H4 (cell line): ENCODE measurements around the gene ENC1. TPM values are rescaled to one million over a fixed set of nuclear protein-coding genes. Genes with fewer than 3 reads are reported as not detected.

Experiments used
- DNase-seq: peaks from one replicate; pipeline ENCODE4 v3.0.0-alpha.2; 2015; ENCODE audit warnings: low spot score
- total RNA-seq: library from RNA; depleted of rRNA; stranded (reverse); fragments of >200 nt; shearing (Covaris generic); gene quantifications from 2 replicates; pipeline ENCODE4 v1.2.3, GENCODE V29; 2014

ENC1 gene
- total RNA-seq, 1 experiment from 2014 or later, result 18.1 TPM

DNA sequence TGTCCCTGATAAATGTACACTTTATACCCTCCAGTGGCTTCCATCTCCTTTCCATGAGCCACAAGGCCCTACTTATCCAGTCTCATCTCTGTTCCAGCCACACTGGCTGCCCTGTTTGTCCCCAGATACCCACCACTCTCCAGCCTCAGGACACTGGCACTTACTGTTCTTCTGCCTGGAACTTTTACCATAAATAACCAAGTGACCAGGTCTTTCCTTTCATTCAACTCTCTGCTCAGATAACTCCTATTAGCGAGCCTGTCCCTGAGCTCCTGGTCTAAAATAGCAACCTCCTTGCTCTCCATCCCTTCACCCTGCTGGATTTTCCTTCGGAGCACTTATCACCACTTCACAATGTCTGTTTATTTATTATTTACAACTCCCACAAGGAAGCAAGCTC is 16.6 kb upstream of the ENC1 start:
- DNase-seq, result no peak

DNA sequence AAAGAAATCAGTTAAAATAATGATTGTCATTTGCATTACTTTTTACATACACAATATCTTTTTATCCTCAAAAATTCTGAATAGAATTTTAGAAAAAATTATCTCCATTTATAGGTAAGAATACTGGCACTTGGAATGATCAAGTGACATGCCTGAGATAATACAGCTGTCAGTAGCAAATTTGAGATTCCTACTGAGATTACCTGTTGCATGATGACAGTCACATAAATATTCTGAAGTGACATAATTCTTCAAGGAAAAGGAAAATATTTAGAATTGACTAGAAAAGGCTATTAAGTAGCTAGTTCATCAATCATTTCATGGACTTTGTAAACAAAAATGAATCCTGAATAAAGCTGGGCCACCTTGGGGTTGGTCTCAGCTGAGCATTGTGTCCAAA is 15.2 kb upstream of the ENC1 start:
- DNase-seq, result no peak

- DNase-seq, result no peak
These were observed 14.7 kb upstream of the ENC1 start for GRCh38 chr5:74655206-74655605.

GRCh38 chr5:74653991-74654390 is 13.5 kb upstream of the ENC1 start:
- DNase-seq, result no peak

DNA sequence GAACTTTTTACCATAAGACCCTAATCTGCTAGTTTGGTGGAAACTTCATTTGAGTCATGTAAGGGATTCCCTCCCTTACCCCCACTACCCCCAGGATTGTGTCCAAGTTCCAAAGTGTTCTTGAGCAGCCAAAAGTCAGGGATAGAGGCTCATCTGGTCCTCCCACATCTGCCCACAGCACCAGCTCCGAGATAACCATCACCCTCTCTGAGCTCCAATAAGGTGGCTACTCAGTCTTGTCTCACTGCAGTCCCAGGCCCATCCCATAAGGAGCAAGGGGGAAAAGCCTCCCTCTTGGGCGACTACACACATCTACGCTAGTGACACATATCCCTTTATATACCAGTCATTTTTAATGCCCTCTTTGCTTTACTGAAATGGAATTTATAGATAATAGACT is 12.0 kb upstream of the ENC1 start:
- no peak for DNase-seq

DNA sequence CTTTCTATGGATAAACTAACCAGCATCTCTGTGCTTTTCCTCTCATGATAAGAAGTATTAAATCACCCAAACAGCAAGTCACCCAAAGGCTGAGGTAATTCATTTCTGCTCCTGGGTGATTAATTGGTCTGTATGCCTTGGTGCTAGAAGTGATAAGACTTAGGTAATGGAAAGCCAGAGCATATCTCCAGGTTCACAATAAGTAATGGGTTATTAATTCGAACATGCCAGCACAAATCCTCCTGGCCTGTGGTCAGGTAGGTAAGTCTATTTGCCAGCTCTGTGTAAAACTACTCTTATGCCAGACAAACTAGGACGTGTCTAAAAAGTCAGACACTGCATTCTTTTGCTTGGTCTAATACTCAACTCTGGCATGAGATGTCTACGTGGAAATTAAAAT is 11.2 kb upstream of the ENC1 start:
- DNase-seq, result no peak

- DNase-seq, result no peak
These were observed 9.0 kb upstream of the ENC1 start for GRCh38 chr5:74649421-74649973.

DNA sequence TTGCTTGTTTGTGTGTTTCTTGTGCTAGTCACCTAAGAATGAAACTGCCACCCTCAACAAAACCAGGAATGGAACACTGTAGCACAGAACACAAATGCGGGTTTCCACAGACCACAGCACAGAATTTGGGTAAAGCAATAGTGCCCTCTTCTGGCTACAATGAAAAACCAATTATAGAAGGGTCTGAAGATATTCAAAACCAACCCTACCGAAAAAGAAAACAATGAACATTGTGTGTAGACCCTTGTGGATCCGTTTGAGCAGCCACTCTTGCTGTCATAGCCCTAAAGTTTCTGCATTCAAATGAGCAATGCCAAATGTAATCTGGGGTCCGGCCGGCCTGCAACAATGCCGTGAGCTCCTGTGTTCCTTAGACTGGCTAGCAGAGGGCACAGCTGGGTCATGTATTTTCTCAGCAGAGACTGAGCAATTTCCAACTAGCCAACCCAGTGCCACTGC is 8.3 kb upstream of the ENC1 start:
- peak; percentile 67 for DNase-seq

DNA sequence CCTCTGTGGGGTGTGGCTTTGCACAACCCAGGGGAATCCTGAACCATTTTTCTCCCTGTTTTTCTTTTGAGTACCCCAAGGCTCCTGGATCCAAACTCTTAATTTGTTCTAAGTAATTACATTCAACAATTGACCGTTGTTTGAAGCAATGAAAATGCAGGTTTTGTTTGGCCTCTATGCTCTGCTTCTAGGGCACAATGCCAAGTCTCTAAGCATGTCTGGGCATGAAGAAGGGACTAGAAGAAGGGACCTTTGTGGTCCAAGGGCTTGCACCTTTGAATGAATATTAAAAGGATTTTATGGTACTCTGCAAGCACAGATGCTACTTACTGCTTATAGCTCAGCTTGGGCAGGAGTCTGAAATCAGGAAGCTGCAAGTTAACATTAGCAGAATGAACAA is 6.6 kb upstream of the ENC1 start:
- no peak for DNase-seq

DNA sequence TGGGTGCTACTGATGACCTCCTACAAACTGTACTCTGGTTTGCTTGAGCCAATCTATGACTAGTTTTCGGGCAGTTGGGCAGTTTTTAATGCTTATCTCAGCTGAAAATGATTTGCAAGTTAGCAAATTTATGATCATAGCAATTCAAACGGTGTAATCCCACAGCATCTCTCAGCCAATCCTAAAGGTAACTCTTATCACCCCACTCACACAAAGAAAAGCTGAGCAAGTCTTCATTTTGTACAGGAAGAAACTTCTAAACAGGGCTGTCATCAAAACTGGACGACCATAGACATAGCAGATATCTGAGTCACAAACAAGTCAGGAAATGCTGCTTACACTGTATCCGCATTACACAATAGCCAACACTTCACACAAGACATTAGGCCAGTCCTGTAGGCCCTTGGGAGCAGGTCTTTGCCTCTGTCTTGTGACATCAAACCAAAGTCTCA is 2.6 kb upstream of the ENC1 start:
- DNase-seq, result peak; percentile 93

DNA sequence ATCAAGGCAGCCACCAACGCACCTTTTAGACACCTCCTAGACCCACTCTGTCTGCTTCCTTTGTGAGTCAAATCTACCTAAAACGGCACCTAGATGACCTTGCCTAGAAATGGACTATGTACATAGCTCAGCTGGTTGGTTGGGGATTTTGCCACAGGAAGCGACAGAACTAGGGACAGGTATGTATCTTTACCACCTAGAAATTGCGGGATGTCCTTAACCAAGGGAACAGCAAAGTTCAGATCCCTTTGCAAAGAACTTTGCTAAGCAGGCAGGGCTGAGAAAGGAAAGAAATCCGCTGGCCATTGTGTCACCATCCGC is 2.0 kb upstream of the ENC1 start:
- no peak for DNase-seq

DNA sequence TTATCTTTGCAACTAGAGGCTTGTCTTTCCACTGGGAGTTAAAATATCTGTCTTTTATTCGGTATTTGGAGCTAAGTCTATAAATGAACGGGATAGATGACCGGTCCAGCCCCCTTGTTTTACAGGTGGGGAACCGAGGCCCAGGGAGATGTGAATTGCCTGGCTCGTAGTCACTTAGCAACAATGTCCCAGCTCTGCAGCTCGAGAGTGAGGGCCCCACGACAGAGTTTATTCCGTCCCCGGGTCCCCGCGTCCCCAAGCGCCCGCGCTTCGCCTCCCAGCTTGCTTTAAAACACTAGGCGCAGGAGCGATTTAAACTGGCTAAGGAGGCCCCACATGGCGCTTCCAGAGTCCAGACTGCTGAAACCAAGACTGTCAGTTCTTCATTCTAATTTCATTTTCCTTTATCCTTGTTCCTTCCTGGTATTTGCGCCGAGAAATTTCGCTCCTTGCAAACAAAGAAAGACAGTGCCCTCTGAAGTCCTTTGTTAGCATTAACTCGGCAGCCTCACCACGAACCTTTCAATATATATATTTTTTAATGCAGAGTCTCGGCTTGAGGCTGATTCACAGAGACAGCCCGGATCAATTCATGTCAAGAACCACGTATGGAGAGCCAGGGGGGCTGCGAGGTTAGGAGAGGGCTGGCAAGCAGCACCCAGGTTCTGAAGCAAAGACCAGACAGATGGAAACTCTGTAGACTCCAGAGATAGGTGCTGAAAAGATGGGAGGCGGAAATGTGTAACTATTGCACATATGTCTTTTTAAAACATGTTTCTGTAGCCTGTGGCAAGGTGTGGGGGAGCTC is 1.4 kb upstream of the ENC1 start:
- peak; percentile 83 for DNase-seq

DNA sequence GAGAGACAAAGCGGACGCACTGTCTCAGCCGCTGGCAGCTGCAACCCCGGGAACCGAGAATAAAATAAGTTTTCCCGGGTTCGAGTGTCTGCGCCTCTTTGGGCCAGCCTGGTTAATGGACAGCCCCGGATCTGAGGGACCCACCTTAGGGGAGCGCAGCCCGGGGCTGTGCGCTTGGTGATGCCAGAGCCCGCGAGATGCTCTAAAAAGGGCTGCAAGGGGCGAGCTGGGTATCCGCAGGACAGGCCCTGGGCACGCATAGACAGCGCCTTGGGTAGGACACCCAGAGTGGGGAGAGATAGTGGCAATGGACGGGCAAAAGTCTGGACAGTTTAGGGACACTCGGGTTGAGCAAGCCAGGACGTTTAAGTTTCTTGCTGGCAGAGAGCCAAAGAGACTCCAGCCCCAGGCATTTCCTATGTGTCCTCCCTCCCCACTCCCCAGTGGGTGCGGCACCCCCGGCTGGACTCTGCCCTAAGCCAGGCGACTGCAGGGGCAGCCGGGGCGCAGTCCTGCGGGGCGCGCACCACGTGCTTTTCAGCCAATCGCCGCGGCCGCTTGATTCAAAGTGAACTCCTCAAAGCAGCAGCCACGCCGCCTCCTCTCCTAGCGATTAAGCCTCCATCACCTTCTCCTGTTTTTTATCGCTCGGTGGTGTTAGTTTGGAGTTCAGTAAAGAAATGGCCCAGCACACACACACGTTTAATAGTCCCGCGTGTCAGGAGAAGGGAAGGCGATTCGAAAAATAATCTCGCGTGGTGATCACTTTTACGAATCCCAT is 616 bp upstream of the ENC1 start:
- peak; percentile 74 for DNase-seq

DNA sequence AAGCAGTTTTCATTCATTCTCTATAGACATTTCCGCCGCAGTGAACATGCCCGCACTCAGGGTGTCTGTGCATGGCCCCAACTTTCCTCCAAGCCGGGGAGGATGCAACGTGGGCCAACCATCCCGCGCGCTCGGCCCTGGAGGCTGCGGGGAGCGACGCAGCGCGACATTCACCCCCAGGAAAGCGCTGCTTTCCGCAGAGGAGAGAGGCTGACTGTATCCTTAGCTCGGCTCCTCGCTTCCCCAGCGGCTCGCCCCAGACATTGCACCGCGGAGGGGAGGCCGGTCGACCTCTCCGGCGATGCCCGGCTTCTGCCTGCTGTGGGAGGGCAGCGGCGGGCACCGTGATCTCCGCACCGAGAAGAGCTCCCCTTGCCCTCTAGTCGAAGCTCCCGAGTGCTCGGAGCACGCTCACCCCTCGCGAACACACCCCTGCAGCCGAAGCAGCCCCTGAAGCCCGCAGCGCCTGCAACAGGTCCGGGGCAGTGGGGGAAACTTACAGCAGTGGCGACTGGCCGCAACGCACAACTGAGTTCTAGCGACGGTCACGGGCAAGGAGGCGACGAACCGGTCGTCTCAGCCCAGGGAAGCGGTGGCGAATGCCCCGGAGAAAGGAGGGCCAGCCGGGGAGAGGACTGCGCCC is 600 bp downstream of the ENC1 start:
- peak; percentile 13 for DNase-seq

GRCh38 chr5:74638970-74639806 is 1.3 kb downstream of the ENC1 start:
- DNase-seq, result peak; percentile 42

DNA sequence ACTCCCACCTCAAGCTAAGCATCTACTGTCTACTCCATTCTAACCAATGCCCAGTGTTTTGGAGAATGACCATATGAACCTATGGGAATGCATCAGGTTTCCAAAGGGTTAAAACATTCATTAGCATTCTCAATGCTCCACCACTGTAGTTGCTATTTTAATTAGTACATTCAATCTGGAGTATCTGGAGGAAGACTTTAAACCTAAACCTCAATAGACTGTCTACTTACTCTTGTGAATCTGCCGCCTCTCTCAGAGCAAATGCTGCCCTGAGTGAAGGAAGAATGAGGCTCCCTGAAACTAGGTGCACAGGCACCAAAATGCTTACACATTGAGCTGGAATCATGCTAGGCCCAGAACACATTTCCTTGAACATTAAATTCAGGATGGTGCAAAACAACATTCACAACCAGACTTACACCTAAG is 2.0 kb downstream of the ENC1 start:
- no peak for DNase-seq

DNA sequence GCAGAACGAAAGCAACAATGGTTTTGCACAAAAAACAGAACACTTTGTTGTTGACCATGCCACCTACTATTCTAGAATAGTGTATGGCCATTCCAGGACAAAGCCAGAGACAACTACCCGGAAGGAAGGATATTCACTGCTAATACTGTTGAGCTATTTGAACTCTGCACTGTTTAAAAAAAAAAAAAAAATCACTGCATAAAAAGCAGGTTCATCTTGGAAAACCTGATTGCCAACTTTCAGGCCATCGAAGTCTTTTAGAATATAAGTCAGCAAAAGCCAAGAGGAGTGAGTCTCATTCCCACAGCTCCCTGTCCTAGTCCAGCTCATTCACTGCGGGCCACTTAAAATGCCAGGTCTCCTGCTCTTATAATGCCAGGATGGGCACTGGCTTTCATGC is 4.0 kb downstream of the ENC1 start:
- DNase-seq, result no peak

DNA sequence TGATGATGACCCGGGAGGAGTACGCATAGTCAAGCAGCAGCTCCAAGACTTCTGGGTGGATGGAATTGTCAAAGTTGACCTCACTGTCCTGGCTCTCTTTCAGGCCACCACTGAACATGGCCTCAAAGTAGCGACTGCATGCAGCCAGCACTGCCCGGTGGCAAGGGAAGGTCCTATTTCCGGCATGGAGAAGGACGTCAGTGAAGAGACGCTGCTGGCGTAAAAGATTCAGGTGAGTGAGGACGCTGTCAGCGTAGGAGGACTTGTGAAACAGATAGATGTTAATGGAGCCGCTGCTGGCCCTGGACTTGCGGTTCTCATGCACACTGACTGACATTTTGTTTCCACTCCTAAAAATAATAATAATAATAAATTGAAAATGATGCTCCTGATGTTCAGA is 4.4 kb downstream of the ENC1 start:
- no peak for DNase-seq

DNA sequence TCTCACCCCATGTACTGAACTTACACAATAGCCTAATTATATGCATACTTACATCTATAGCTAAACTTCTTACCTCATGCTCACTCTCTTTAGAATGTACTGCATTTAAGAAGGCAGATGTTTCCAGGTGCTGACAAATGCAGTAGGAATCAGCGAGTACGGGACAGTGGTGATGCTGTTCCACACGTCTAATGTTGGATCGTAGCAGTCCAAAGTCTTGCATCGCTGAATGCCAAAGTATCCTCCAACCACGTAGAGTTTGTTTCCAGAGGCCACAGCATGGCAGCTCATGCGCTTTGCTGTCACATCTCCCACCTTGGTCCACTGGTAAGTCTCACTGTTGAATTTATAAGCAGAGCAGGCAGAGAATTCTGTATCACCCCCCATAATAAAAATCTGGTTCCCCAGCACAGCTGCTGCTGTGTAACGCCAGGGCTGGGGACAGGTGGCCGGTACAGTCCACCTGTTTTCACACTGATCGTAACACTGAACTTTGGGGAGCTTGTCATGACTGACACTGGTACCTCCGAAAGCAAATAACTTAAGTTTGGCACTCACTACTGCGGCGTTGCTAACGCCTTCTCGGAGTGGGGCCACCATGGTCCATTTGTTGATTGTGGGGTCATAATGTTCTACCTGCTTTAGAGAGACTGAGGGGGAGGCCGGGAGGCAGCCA is 5.8 kb downstream of the ENC1 start:
- no peak for DNase-seq

DNA sequence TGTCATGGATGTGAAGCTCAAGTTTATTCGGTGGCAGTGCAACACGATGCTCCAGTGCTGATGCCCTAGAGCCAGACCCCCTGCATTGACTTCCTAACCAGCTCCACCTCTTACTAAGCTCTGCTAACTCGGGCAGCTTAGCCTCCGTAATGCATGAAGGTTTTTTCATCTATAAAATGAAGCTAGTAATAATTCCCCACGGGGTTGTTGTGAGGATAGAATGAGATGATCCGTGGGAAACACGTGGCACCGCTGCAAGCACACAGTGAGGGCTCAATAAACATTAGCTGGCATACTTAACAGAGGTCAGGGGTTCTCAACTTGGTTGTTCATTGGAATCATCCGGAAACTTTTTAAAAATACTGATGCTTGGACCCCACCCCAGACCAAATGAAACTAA is 6.8 kb downstream of the ENC1 start:
- no peak for DNase-seq

DNA sequence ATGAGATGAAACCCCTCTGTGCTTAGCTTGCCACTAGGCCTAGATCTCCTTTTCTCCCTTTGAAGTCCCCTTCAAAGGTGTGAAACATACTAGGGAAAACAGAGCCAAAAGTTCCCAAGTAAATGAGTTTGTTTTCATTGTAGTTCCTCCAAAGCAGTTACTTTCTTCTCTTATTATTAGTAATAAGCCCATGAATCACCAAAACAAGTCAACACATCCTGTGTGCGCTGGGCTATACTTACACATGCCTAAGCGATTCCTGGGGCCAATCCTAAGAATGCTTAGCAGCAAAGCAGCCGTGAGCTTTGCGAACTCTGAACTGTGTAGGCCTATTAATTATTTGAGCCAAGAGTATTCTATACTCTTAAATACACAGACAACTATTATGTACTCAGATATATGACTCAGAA is 7.6 kb downstream of the ENC1 start:
- DNase-seq, result no peak
